HK-2 (cell line): ENCODE data around the gene PPP2R2D.
"Not testable (repeated sequence)": the region's sequence is repeated elsewhere in the genome, so short reads cannot be mapped to it uniquely, and the experiment has no call there.

Source experiments
- DNase-seq: peaks from one replicate; pipeline ENCODE4 v3.0.0-alpha.2; 2018; ENCODE audit not compliant: unreplicated experiment

PPP2R2D gene

DNA sequence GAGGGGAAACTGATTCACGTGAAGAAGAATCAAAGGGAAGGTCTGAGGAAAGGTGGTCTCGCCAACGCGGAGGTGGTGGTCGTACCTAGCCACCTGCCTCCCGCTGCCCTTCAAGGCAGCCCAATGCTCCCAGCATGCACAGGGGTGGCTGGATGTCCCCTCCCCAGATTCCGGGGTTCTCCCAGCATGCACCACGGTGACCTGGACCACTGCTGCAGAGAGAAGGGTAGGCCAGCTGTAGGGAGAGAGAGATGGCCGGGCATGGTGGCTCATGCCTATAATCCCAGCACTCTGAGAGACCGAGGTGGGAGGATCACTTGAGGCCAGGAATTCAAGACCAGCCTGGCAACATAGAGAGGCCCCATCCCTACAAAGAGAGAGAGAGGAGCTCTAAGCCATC is 32.4 kb upstream of the PPP2R2D start:
- DNase-seq = no peak

DNA sequence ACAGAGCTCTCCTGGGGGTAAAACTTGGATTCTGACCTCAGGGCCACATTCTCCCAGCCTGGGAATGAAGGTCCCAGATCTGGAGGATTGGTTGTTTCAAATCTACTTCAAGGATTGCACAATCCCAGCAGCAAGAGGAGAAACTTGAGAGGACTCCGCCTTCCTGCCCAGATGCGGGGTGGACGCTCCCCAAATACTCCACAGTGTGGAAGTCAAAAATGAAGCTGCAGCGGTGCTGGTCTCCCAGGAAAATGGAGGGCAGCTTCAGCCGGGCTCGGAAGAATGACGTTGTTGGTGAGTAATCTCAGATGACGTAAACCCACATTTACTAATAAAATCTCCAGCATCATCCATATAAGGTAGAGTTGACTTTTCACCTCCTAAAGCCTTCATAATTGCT is 31.5 kb upstream of the PPP2R2D start:
- DNase-seq = no peak

DNA sequence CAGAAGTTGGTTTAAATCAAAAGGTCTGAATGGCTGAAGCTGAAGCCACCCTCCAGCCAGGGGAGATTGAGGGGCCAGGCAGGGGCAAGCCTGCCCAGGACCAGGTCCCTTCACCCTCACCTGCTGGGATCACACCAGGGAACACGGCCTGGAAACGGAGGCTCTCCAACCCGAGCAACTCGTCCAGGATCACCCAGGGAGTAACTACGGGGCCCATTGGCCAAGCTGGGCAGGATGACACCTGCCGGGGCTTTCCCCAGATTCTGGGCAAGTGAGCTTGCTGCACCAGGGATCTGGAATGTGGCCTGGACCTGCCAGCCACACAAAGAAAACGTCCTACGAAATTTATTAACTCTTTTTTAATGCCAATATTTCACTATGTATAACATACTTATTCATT is 30.4 kb upstream of the PPP2R2D start:
- DNase-seq = no peak

DNA sequence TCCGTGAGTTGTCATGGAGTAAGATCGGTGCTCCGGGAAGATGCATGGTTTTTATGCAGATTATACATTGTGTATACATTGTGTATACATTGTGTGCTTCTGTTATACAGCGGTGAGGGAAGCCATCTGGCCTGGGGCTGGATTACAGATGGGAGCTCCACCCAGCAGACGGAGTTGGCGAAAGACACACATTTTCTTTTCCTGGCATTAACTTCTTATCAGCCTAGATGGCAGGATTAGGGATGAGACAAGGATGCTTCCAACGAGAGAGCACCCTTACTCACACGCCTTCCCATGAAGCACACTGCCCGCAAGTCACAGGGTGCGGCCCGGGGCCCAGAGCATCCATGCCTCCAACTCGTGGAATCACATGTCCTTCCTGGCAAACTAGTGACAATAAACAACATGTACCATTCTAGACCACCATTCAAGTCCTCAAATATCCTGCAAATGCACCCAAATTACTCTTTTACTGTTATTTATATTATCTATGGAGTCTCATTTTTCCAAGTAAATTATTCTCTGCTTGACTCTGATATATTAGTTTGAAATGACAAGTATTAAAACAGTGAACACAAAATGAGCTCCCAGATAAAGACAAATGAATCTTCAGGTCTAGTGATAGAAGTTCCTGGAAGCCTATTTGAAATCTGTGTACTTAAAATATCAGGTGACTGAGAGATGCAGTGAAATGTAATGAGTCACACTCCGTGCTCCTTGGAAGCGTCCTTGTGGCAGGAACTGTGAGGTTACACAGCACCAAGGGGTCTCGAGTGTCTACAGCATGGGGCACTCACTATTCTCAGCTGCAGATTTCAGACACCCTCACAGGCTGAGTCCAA is 29.8 kb upstream of the PPP2R2D start:
- no peak for DNase-seq

DNA sequence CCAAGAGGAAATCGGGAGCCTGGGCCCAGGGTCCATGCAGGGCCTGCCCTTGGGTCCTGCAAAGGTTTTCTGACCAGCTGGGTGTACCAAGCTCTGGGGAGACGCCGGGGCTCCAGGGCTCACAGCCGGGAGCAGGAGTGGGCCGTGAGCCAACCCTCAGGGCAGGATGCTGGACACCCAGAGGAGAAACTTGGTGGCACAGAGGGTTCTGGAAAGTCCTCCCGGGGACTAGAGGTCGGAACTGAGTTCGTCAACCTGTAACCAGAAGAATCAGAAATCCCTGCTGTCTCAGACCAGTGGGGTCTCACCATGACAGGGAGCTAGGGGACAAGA is 29.2 kb upstream of the PPP2R2D start:
- no peak for DNase-seq

DNA sequence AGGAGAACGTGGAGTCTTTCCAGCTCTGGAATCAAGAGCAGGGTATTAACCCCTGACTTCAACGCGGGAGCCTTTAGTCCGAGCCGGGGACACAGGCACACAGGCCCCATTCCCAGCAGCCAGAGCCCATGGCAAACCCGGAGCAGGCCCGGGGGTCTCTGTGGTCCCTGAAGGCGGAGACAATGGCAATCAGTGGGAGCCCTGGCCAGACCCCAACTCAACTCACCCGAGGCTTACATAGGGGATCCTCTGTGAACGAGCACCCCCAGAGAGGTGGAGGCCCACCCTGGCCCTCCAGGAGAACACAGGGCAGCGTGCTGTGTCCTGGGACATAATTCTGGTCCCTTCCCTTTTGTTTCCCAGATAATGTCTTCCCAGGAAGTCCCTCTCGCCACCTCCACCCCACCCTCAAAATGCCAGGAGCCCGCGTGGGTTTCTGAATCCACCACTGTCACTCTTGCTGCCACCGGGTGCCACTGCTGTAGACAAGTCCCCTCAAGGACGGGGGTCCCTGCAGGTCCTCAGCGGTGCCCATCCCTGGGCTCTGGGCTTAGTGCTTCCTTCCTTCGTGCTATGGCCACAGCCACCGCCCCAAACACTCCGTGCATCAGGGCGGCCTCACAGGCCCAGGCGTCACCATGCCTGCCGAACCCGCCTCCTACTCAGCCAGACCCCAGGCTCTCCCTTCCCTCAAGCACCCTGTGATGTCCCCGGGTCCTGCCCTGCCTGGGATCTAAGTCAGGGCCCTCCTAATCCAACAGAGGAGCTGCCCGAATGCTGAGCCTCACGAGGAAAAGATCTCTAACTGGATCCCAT is 28.6 kb upstream of the PPP2R2D start:
- no peak for DNase-seq

DNA sequence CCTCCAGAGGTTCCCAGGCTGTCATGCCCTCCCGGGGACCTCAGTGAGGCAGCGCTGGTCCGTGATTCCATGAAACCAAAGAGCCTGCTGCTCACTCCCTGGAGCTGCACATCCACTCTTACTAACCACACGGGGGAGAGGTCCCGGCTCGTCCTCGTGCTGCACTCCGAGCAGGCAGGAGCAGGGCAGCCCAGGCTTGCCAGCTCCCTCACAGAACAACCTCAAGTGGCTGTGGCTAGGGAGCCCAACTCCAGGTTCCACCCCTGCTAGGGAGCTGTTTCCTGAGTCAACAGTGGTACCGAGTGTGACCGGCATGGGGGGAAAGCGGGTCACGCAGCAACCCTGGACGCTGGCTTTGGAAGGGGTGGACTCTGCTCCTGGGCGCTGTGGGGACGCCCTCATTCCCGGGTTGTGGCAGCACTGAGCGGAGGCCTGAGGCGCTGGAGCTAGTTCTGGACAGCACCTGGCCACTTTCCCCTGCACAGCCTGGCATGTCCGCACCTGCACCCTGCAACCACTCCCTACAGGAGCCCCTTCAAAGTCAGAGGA is 27.9 kb upstream of the PPP2R2D start:
- DNase-seq = no peak

DNA sequence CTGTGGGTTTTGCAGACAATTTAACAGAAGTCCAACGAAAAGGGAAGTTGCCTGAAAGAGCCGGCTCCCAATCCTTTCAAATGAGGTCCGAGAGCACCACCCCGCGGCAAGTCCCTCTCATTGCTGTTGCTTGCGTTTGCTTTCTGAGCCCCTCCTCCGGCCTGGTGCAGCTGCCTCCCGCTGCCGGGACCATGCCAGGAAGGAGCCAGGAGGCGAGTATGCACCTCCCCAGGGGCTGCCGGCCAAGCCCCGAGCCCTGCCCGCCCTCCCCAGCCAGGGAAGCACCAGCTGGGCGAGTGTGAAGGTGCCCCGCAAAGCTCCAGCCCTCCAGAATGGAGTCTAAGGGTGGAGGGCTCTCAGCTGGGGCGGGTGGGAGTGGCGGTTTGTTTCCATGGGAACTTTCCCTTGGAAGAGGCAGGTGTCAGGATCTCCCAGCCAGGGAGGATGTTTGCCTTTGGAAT is 25.8 kb upstream of the PPP2R2D start:
- peak; percentile 79 for DNase-seq

DNA sequence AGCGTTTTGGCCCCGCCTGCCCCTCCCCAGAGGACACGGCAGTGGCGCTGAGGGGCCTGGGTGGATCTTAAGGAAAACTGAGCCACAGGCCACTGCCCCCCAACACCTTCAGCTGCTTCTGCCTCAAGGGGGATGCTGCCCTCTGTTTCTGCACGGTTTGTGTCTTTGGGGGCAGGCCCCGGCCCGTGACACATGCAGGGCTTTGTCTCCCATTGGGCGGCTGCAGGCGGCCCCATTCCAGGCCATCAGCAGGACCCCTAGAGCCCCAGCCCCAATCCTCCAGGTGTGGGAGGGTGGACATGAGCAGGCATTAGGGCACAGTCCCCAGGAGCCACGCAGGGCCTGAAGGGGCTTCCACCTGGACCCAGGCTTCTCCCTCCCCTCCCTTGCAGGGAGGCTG is 25.3 kb upstream of the PPP2R2D start:
- no peak for DNase-seq

DNA sequence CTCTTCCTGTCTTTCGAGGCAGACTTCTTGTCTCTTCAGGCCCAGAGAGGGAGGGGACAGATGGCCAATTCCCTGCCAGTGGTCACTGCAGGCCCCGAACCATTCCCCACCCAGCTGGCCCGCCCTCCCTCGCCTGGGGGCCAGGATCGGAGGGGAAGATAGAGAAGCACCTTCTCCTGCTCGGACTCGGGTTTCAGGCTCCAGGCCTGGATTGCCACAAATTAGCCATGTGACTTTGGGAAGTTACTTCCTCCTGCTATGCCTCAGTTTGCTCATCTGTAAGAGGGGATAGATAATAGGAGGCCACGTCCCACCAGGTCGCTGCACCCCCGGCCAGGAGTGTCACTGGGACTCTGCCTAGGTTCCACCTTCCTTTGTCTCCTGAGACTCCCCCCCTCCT is 24.8 kb upstream of the PPP2R2D start:
- no peak for DNase-seq

DNA sequence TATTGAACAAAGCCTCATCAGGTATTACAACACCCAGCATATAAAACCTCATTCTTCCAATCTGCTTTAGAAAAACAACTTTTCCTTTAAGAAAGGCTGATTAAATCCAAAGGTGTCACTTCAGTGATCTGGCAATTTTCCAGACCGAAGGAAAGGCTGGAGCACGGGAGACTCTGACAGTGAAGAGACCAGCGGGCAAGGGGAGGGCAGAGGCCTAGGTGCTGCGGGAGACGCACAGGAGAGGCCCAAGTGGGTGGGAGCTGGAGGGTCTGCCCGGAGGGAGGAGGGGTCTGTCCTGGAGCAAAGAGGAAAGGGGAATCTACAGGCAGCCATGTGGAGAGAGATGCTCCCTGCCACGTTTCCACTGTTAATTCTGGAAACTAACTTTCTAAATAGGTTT is 24.3 kb upstream of the PPP2R2D start:
- no peak for DNase-seq

DNA sequence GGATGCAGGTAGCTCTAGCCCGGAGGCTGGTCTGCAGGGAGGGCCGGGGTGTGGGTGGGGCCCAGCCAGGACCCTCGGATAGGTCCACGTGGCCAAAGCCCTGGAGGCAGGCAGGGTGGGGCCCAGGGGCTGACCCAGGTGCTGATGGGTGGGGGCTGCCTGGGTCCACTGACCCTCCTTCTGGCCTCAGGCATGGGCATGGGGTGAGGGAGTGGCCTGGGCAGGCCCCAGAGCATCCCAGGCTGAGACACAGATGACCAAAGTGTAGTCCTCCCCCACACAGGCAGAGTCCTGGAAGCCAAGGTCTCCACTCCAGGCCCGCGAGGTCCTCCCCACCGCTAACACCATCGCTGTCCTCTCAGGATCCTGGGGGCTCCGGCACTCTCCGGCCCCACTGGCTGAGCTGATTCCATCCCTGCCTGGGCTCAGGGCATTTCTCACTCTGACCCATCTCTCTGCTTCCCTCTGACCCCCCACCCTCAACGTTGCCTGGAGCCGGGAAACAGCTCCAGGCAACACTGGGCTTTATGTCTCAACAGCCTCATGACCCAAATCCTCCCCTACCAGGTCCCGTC is 20.7 kb upstream of the PPP2R2D start:
- no peak for DNase-seq

DNA sequence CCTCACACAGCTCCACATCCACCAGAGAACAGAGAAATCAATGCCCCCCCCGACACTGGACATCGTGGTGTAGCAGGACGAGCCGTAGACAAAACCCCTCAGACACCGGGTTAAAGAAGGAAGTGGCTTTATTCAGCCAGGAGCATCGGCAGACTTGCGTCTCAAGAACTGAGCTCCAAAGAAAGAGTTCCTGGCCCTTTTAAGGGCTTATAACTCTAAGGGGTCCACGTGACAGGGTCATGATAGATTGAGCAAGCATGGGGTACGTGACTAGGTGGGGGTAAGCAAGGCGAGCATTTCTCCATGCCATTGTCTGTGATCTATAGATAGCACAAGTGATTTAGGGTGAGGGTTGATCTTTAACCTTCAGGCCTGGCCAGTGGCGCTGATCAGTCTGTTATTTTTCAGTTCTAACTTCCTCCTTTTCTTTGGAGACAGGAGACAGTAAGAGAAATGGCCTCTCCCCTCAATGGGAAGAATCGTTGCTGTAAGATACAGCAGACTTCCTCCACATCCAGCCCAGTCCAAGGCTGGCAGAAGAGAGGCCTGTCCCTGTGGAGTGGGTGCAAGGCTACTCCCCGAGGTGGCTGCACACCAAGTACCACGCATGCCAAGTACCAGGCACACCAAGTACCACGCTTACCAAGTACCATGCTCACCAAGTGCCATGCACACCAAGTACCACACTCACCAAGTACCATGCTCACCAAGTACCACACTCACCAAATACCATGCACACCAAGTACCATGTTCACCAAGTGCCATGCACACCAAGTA is 19.5 kb upstream of the PPP2R2D start:
- DNase-seq = no peak

DNA sequence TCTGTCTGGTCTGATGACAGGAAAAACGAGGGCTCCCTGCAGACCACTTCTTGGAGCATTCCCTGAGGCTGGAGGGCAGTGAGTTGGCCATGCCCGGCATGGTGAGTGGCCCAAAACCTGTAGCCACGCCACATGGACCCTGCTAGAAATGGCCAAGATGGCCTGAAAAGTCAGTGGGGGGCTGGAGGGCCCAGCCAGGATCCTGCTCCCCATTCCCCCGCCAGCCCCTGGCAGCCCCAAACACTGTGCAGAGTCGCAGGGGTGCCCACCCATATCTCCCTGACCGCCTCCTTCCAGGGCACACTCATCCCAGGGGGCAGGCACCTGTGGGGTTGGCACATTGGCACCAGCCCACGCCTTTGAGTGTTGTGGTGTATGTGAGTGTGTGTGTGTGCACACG is 18.7 kb upstream of the PPP2R2D start:
- no peak for DNase-seq

DNA sequence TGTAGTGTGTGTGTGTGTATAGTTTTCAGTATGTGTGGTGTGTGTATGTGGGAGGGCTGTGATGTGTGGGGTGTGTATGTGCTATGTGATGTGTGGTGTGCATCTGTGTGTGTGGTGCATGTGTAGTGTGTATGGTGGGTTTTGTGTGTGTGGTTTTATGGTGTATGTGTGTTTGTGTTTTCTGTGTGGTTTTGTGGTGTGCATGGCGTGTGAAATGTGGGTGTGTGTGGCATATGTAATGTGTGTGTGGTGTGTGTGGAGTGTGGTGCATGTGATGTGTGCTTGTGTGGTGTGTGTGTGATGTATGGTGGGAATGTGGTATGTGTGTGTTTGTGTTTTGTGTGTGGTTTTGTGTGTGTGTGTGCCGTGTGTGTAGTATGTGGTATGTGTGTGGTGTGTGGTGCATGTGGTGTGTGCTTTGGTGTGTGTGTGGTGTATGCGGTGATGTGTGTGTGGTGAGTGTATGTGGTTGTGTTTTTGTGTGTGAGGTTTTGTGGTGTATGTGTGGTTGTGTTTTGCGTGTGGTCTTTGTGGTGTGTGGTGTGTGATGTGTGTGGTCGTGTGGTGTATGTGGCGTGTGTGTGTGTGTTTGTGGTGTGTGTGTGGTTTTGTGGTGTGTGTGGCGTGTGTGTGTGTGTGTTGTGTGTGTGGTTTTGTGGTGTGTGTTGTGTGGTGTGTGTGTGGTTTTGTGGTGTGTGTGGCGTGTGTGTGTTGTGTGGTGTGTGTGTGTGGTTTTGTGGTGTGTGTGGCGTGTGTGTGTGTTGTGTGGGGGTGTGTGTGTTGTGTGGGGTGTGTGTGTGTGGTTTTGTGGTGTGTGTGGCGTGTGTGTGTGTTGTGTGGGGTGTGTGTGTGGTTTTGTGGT is 18.0 kb upstream of the PPP2R2D start:
- DNase-seq = no peak

DNA sequence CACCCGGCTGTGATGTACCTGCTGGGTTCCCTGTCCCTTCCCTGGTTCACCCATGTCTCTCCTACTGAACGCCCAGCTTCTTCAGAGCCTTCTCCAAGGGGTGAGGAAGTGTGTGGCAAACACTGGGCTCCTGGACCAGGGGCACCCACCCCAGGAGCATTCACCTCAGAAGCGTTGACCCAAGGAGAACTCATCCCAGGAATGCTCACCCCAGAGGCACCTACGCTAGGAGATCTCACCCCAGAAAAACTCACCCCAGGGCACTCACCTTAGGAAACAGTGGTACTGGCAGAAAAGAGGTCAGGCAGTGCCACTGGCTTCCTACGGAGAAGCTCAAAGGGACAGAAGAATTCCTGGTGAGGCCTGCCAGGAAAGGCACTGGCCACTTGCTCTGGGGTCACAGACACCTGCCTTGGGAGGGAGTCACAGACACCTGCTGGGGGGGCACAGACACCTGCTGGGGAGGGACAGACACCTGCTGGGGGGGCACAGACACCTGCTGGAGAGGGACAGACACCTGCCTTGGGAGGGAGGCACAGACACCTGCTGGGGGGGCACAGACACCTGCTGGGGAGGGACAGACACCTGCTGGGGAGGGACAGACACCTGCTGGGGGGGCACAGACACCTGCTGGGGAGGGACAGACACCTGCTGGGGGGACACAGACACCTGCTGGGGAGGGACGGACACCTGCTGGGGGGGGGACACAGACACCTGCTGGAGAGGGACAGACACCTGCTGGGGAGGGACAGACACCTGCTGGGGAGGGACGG is 17.0 kb upstream of the PPP2R2D start:
- DNase-seq = not testable (repeated sequence)

DNA sequence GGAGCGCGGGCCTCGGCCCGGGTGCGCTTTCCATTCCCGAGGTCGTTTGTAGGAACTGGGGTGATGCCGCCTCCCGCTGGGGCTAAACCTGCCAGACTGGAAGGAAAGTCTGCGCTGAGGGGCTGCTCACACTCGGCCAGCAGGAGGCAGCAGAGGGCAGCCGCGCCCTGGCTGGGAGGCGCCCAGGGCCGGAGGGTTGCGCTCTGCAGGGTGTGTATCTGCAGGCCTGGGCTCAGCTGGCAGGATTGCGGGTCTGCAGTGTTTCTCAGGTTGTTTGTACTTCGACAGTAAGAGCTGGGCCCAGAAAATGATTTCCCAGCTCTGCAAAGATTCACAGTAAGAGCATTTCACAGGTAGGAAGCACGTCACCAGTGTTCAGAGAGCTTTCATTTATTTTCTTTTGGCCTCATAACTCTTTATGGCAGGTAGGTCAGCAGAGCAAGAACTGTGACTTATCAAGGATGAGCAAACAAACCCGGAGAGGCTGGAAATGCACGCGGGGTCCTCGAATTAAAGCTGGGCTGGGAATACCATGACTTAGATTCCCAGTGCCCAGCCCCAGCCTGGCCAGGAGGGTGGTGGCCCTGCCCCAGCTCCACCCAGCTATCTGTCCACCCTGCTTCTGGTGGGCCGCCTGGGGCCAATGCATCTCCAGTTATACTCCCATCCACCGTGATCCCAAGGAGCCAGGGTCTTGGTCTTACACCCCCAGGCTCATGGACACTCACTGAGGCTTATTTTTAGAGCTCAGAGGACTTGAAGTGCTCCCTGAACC is 15.2 kb upstream of the PPP2R2D start:
- DNase-seq = peak; percentile 80

DNA sequence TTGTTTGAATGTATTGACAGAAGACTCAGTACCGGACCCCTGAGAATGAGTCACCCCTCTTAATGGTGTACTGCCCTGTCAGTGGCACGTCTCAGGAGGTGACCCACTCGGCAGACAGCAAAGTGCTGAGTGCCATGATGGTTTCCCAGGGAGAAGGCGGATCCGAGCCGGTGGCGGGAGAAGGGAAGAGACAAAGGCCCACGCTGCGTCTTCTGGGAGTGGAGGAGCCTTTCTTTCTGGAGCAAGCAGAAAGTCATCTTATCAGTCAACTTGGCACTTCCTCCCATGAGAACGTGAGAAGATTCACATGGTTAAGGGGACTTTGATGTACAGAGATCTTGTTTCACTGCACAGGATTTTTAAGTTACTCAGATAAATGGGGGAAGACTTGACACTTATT is 14.6 kb upstream of the PPP2R2D start:
- no peak for DNase-seq

DNA sequence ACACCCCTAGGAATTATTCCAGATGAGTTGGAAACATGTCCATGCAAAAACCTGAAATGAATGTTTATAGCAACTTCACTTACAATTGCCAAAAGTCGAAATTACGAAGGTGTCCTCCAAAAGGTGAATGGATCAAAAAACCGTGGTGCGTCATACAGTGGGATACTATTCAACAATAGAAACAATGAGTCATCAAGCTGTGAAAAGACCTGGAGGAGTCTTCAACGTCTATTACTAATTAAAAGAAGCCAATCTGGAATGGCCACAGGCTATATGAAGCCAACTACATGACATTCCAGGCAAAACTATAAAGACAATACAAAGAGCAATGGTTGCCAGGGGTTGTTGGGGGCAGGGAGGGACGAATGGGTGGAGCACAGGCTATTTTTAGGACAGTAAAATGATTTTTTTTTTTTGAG is 12.6 kb upstream of the PPP2R2D start:
- no peak for DNase-seq
